ENCODE measurements around the gene USP33. TPM values are rescaled to one million over a fixed set of nuclear protein-coding genes. Genes with fewer than 3 reads are reported as not detected.

The USP33 gene
- polyA plus RNA-seq, 3 donors, result 33.5 to 43.8 (median 34.9) TPM

GRCh38 chr1:77659879-77660593 is 99.6 kb downstream of the USP33 start:
- Mint-ChIP-seq H3K27ac (peak overlapping the region in 2 of 7 donors; percentile 38 to 77), H3K4me3 (no peak overlapping the region), H3K4me1 (peaks cover 3% of the 10 kb centered on the region), H3K9me3 (peaks cover 0 to 2% (median 0%) of the 10 kb centered on the region in 7 donors), H3K36me3 (peaks cover 0 to 11% of the 10 kb centered on the region in 2 donors), H3K27me3 (ENCODE audit: low read depth in 3 of 3) (no peaks in the 10 kb centered on the region)
- H3K4me3 ChIP-seq (replicated peaks in 1 of 3; ENCODE audit: low read depth in 2 of 3, low read length in 3 of 3), result no peak overlapping the region
- H3K4me2 ChIP-seq (replicated peaks; ENCODE audit: extremely low read depth, low read length, poor library complexity, severe bottlenecking), result no peak overlapping the region
- peaks cover 0 to 6% of the 10 kb centered on the region in 2 donors for H3K36me3 ChIP-seq (replicated peaks in 1 of 2; ENCODE audit: control insufficient read depth in 1 of 2, insufficient read depth in 2 of 2, low read length in 2 of 2)
- no peaks in the 10 kb centered on the region for H3K27me3 ChIP-seq (ENCODE audit: control insufficient read depth in 2 of 2, insufficient read depth in 2 of 2, low read length in 2 of 2)
- TF ChIP-seq, protein P1, sequence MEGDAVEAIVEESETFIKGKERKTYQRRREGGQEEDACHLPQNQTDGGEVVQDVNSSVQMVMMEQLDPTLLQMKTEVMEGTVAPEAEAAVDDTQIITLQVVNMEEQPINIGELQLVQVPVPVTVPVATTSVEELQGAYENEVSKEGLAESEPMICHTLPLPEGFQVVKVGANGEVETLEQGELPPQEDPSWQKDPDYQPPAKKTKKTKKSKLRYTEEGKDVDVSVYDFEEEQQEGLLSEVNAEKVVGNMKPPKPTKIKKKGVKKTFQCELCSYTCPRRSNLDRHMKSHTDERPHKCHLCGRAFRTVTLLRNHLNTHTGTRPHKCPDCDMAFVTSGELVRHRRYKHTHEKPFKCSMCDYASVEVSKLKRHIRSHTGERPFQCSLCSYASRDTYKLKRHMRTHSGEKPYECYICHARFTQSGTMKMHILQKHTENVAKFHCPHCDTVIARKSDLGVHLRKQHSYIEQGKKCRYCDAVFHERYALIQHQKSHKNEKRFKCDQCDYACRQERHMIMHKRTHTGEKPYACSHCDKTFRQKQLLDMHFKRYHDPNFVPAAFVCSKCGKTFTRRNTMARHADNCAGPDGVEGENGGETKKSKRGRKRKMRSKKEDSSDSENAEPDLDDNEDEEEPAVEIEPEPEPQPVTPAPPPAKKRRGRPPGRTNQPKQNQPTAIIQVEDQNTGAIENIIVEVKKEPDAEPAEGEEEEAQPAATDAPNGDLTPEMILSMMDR (IDR thresholded peaks at IDR 0.05), result no peak
- no peak overlapping the region for H2AFZ ChIP-seq (ENCODE audit: insufficient read depth, low read depth, low read length, poor library complexity, severe bottlenecking)
- H3K4me1 ChIP-seq (ENCODE audit: control insufficient read depth in 1 of 2, insufficient read depth in 2 of 2, low read length in 2 of 2), result no peaks in the 10 kb centered on the region
- no peak overlapping the region for H3K9ac ChIP-seq (ENCODE audit: insufficient read depth, low read length, poor library complexity, severe bottlenecking)
- H3K27ac ChIP-seq (ENCODE audit: low read depth in 1 of 2, low read length in 2 of 2), result no peak overlapping the region
- no peaks in the 10 kb centered on the region for H3K9me3 ChIP-seq (replicated peaks in 1 of 2; ENCODE audit: control insufficient read depth in 1 of 2, insufficient read depth in 1 of 2, low read length in 2 of 2)
- no peak for DNase-seq
- 100% methylated on average over 3 of the region's 4 CpGs for WGBS (ENCODE audit: insufficient coverage)
- peaks cover 98% of the 10 kb centered on the region for H3K79me2 ChIP-seq (ENCODE audit: insufficient read depth, low read length)
- peaks cover 74% of the 10 kb centered on the region for H4K20me1 ChIP-seq (ENCODE audit: insufficient read depth, low read length)
- intact Hi-C loops (cut with micrococcal nuclease), result no loop called here

- no CpG with 5 or more reads among the region's 6 CpGs for WGBS (ENCODE audit: insufficient coverage)
- no peak for DNase-seq
- H3K4me2 ChIP-seq (replicated peaks; ENCODE audit: extremely low read depth, low read length, poor library complexity, severe bottlenecking), result no peak overlapping the region
- no peaks in the 10 kb centered on the region for H3K4me1 Mint-ChIP-seq
- intact Hi-C loops (cut with micrococcal nuclease), result no loop called here
- no peaks in the 10 kb centered on the region for H3K27me3 ChIP-seq (ENCODE audit: control insufficient read depth in 2 of 2, insufficient read depth in 2 of 2, low read length in 2 of 2)
- no peak overlapping the region for H3K27ac Mint-ChIP-seq
- peaks cover 0 to 2% (median 0%) of the 10 kb centered on the region in 7 donors for H3K9me3 Mint-ChIP-seq
- no peaks in the 10 kb centered on the region for H3K9me3 ChIP-seq (replicated peaks in 1 of 2; ENCODE audit: control insufficient read depth in 1 of 2, insufficient read depth in 1 of 2, low read length in 2 of 2)
- H4K20me1 ChIP-seq (ENCODE audit: insufficient read depth, low read length), result peaks cover 67% of the 10 kb centered on the region
- H3K79me2 ChIP-seq (ENCODE audit: insufficient read depth, low read length), result peaks cover 97% of the 10 kb centered on the region
- H3K27me3 Mint-ChIP-seq (ENCODE audit: low read depth in 3 of 3), result no peaks in the 10 kb centered on the region
- H3K4me1 ChIP-seq (ENCODE audit: control insufficient read depth in 1 of 2, insufficient read depth in 2 of 2, low read length in 2 of 2), result no peaks in the 10 kb centered on the region
- TF ChIP-seq, protein P1 (IDR thresholded peaks at IDR 0.05), result no peak
- H3K36me3 ChIP-seq (replicated peaks in 1 of 2; ENCODE audit: control insufficient read depth in 1 of 2, insufficient read depth in 2 of 2, low read length in 2 of 2), result peaks cover 0 to 6% of the 10 kb centered on the region in 2 donors
- no peak overlapping the region for H3K4me3 ChIP-seq (replicated peaks in 1 of 3; ENCODE audit: low read depth in 2 of 3, low read length in 3 of 3)
- no peak overlapping the region for H2AFZ ChIP-seq (ENCODE audit: insufficient read depth, low read depth, low read length, poor library complexity, severe bottlenecking)
- H3K9ac ChIP-seq (ENCODE audit: insufficient read depth, low read length, poor library complexity, severe bottlenecking), result no peak overlapping the region
- peaks cover 0 to 14% of the 10 kb centered on the region in 2 donors for H3K36me3 Mint-ChIP-seq
- no peak overlapping the region for H3K27ac ChIP-seq (ENCODE audit: low read depth in 1 of 2, low read length in 2 of 2)
- H3K4me3 Mint-ChIP-seq, result no peak overlapping the region
Observed at GRCh38 chr1:77658271-77658670, 101.4 kb downstream of the USP33 start.

Measured in CD14-positive monocyte (primary cell).